CD4-positive, alpha-beta T cell treated with Interleukin-4 for 4 hours (primary cell): ENCODE results near the gene SYT12.
"Not testable (repeated sequence)": the region's sequence is repeated elsewhere in the genome, so short reads cannot be mapped to it uniquely, and the experiment has no call there.

Experiments
- DNase-seq: peaks from one replicate; pipeline ENCODE4 v3.0.0-alpha.2; 2020

SYT12 gene

DNA sequence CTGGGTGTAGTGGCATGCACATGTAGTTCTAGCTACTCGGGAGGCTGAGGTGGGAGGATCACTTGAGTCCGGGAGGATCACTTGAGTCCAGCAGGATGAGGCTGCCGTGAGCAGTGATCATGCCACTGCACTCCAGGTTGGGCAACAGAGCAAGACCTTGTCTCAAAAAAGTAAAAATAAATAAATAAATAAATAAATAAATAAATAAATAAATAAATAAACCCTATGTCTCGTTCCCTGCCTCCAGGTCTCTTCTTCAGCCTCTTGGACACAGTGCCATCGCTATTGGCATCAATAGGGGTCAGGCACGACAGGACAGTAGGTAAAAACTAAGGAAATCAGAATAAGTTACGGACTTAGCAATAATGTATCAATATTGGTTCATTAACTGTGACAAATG lies 23.4 kb upstream of the SYT12 start:
- DNase-seq, result no peak

DNA sequence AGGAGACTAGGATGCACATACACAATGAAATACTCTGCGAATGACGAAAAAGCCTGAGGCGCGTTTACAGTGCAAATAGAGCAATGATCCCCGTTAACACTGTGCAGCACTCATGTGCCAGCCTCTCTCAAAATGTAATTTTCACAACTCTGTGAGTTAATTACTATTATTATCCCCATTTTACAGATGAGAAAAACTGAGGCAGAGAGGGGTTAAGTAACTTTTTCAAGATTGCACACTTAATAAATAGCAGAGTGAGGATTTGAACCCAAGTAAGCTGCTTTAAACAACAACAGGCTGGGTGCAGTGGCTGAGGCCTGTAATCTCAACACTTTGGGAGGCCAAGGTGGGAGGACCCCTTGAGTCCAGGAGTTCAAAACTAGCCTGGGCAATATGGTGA lies 21.6 kb upstream of the SYT12 start:
- DNase-seq, result no peak

DNA sequence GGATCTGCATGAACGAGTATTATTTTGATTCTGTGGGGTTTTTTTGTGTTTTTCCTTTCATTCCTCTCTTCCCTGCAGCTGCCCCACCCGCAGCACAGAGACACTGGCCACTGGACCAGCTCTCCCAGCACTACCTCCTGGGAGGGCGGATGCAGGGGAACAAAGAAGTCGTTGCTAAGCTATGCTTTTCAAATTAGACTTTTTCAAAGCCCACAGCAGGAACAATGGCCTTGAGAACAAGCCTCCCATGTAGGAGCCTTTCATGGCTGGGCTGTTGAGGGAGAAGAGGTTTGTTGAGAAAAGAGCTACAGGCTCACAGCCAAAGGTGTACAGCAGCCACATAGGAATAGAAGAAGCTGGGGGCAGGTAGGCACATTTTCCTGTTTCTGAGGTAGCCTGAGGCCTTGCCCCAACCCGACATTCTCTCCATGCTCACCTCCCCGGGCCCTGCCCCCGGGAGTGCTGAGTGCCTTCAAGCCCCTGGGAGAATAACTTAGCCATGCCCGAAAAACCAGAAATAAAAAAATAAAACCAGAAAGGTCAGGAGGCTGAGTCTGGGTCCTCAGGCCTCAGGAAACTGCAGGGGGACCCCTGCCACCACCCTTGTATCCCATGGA lies 20.5 kb upstream of the SYT12 start:
- no peak for DNase-seq

DNA sequence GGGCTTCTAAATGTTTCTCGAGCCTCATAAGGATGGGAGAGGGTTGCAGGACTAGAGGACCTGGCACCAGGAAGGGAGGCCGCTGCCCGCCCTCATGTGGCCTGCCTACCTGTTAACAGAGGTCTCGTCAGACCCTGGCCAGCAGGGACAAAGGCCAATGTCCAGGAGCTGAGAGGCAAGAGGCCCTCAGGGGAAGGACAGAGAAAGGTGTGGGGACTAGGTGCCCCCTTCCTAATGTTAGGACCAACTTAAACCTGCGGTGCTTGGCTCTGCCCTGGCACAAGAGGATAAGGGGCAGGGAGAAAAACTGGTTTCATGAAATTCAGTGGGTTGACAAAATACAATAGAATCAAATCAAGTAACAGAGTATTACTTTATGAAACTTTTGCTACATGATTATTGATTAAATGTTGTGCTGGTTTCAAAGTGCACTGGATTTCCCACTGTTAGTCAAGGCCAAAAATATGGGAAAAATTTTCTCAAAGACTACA lies 20.0 kb upstream of the SYT12 start:
- no peak for DNase-seq

DNA sequence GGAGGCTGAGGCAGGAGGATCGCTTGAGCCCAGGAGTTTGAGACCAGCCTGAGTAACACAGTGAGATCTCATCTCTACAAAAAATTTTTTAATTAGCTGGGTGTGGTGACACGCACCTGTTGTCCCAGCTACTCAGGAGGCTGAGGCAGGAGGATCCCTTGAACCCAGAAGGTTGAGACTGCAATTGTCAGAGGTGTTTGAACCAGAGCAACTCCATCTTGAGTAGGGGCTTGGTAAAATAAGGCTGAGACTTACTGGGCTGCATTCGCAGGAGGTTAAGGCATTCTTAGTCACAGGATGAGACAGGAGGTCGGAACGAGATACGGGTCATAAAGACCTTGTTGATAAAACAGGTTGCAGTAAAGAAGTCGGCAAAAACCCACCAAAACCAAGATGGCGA lies 17.7 kb upstream of the SYT12 start:
- DNase-seq, result not testable (repeated sequence)

DNA sequence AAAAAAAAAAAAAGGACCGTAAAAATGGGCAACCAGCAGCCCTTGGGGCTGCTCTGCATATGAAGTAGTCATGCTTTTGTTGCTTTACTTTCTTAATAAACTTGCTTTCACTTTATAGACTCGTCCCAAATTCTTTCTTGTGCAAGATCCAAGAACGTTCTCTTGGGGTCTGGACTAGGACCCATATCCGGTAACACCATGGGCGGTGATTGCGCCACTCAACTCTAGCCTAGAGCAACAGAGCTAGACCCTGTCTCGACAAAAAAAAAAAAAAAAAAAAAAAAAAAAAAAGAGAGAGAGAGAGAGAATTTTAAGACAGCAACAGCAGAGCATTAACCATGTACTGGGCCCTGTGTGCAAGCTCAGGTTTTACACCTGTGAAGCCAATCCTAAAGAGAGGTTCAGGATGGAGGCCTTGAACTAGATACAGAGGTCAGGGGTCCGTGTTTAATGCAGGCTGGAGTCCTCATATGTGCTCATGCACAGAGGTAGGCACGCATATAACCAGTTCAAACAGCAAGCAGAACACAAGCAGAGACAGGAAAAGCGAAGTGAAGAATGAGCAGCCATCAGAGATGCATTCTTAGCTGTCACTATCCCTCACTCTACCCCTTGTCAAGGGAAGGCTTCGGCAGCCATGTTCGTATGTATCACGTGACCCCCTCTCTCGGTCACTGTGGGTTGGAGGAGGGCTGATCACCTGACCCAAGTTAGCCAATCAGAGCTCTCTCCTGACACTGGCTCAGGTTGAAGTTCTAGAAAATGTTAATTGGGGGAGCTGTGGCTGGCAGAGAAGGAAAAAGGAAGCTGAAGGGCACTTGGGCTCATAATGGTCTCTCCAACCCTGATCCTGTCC lies 16.7 kb upstream of the SYT12 start:
- no peak for DNase-seq

DNA sequence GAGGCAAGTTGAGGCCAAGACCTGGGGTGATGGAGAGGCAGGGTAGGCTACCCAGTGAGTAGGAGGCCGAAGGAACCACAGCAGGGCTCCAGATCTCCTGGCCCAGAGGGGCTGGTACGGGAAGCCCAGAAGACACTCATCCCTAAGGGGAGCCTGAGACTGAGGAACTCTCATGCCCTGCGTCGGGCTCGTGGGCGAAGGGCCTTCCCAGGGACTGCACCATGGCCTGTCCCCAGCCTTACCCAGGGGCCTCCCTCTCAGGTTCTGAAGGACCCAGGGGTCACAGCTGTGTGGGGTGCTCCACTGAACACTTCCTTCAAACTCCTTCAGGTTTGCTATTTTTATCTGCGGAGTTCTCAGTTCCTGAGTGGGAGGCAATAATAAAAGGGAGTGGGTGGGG lies 15.8 kb upstream of the SYT12 start:
- no peak for DNase-seq

DNA sequence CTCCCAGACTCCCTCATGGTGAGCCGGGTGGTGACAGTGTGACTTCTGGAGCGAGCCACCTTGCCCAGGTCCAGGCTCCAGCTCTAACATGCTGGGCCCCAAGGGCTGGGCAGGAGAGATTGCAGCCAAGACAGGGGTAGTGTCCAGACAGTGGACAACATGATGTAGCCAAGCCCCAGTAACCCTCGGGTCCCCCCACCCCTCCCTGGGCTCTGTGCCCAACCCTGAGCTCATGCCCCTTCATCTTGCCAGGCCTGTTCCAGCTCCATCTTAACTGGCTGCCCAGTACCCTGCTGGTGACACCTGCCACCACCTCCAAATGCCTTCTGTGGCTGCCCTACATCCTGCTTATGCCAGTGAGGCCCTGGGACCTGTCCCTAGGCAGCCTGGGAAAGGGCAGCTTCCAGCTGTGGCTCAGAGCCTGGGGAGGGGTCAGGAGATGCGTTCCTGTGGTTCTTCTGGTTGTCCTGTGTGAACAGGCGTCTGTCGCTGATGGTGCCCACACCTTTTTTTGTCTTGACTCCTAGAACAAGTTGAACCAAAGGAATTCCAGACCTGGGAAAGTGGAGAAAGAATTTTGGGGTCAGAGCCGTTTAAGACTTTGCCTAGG lies 12.5 kb upstream of the SYT12 start:
- no peak for DNase-seq

DNA sequence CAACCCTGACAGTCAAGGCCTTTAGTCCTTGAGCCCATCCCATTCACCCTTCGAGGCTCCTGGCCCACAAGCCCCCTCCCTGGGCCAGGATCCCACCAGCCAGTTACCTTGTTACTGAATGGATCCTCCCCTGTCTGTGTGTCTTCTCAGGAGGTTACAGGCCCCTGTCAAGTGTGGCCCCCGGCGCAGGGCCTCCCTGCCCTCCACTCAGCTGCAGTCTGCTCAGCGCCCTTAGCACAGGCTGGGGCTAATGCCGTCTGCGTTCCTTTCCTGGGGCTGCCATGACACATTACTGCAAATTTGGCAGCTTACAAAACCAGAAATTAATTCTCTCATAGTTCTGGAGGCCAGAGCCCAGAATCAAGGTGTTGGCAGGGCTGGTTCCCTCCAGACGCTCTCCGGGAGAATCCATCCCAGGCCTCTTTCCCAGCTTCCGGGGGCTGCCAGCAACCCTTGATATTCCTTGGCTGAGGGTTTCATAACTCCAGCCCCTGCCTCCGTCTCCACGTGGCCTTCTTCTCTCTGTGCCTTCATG lies 9.4 kb upstream of the SYT12 start:
- no peak for DNase-seq

DNA sequence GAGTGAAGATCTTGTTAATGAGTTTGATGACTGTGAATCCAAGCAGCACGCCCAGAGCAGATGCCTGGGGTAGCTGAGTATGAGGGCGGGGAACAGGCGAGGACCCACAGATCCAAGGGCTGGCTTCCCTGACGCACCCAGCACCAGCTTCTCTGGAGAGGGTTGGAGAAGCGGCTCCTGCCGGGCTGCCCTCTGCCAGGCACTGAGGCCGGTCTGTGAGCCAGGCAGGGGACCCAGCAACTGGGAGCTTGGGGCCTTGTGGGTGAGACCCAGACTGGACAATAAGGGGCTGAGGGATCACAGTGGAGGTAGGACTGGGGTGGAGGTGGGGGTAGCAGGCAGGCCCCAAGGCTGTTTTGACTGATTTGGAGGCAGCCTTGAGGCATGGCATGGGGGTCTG lies 8.6 kb upstream of the SYT12 start:
- DNase-seq, result no peak

DNA sequence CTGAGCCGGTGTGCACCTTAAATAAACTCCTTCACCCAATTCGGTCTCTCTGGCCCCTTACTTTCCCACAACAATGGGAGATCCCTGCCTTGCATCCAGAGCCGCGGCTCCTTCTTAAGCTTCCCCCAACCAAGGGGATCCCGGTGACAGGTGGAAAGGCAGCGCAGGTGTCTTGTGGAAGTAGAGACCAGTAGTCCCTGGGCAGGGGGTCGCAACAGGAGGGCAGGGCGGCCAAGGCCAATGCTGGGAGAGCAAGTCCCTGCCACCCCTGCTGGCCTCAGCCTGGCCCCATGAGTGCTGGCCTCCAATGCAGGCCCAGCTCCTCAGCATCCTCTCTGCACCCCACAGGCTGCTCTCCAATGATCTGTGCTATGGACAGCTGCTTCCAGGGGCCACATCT lies 7.9 kb upstream of the SYT12 start:
- DNase-seq, result no peak

DNA sequence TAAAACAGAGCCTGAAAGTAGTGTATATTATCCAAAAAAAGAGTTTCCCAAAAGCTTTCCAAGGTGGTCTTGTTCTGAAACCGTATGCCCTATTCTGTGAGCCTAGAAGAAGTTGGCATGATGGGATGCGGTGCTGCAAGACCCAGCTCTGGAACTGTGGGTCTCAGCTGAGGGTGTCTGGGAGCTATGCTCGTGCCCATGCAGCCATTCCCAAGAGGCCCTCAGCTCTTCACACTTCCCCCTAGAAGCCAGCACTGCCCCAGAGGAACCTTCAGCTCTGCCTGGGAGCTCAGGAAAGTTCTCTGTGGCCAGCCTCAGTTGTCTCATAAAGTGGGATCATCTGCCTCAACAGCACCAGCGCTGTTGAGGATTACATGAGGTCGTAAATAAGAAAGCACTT lies 6.4 kb upstream of the SYT12 start:
- DNase-seq, result no peak

DNA sequence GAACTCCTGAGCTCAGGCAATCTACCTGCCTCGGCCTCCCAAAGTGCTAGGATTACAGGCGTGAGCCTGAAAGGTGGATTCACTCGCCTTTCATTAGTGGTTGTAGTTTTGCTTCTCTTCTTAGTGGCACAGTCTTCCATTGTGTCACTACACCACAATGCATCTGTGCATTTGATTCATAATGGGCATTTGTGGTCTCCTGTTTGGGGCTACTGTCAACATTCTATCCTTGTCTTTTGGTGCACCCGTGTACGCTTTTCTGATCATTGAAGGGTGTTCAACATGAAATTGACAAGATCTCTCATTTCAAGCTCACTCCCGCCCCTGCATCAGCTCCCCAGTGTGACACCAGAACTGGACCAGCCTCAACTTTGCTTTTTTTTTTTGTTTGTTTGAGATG lies 2.0 kb upstream of the SYT12 start:
- DNase-seq, result no peak

DNA sequence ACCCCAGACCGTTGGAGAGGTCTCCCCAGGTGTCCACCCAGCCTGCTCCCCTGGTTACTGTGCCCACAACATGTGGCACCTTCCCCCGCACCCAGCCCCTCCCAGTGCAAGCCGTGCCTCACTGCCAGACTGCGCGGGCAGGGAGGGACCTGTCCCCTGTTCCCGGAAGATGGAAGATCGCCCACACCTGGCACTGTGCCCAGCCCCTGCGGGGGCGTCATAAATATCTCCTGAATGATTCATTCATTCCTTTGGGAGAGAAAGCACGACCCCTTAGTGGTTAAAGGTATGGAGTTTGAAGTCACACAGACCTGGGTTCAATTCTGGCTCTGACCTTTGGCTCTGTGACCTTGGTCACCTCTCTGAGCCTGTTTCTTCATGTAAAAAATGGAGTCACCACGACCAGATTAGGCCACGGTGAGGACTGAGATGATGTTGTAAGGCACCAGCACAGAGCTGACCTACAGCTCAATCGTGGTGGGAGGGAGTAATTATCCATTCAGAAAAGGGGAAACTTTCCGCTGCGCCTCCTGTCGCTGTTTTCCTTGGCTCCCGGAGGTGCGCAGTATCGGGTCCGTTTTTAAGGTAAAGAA lies 497 bp upstream of the SYT12 start:
- no peak for DNase-seq

DNA sequence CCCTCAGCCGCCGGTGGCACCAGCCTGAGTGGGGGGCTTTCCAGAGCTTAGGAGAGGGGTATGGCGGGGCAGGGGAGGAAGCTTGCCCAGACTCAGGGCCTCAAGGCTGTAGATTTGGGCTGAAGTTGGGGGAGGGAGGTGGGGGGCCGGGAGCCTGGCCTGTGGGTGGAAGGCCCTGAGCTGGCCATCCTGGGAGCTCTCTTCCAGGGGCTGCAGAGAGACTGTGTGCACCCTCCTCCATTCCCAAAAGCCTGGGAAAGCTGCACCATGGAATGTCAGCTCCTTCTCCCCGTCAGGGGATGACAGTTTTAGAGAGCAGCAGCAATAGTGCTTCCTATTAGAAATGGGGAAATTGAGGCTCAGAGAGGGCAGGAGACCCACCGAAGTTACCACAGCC lies 1.0 kb downstream of the SYT12 start:
- no peak for DNase-seq

DNA sequence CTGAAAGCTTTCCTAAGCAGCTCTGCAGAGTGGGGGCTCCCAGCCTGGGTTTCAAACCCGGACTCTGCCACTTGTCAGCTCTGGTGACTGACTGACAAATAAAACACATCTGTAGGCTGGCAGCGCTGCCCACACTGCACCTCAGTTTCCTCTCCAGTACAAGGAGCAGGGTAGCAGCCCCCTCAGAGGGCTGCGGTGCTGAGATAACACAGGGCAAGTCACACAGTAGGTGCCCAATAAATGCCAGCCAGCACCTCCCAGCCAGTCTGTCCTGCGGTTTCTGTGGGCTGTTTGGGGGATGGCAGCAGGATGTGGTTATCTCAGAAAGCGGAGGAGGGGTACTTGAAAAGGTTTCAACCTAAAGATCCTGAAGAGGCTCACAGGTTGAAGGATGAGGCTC lies 1.5 kb downstream of the SYT12 start:
- DNase-seq, result peak; percentile 51

DNA sequence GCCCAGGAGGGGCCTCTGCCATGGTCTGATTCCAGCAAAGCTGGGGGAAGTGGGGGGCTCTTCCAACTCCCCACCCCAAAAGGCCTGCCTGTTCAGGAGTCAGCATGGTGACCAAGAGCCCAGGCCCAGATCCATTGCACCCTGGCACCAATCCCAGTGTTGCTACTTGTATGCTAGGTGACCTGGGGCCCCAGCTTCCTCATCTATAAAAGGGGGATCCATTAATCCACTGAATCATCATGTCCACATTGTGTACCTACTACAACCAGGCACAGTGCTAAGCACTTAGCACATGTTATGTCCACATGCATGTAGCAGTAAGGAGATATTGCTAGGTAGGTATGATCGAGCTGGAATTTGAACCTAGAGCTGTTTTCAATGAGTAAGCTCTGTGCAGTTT lies 2.0 kb downstream of the SYT12 start:
- DNase-seq, result no peak

DNA sequence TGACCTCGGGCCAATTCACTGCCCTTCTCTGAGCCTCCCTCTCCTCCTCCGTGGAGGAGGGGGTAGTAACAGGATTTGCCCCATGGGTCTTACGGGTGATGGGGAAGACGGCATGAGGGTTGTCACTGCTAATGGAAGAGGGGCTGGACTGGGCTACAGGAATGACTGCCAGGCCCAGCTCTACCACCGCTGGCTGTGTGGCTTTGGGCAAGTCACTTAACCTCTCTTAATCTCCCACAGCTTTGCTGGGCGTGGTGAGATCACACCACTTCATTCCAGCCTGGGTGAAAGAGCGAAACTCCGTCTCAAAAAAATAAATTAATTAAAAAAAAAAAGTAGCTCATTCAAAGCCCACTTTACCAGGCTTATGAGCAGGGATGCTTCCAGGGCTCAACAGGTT lies 2.8 kb downstream of the SYT12 start:
- no peak for DNase-seq

DNA sequence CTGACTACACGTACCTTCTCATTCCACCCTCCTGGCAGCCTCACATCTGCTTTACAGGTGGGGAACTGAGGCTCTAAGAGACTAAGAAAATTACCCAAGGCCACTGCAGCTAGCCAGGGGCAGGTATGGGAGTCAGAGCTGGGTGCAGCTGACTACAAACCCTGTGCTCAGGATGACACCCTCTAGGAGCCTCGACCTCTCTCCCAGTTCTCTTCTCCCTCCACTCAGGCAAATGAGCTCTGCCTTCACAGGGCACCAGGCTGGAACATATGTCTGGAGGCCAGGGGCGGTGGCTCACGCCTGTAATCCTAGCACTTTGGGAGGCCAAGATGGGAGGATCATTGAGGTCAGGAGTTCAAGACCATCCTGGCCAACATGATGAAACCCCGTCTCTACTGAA lies 4.0 kb downstream of the SYT12 start:
- DNase-seq, result no peak

DNA sequence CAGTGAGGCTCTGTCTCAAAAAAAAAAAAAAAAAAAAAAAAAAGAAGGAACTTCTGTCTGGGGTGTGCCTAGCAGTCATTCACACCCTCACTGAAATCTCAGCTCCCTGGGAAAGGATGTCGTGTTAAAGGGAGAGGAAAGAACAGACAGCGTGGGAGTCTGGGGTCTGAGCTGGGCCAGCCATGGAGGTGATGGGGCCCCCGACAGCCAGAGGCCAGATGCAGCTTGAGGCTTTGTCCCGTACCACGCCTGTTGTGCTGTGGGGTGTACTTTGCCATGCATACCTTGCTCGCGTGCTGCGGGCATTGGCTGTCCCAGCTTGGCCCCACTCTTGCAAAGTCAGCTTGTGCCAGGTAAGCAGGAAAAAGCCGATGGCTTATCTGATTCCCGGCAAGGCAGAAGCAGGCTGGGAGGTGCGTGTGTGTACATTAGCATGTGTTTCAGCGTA lies 4.6 kb downstream of the SYT12 start:
- DNase-seq, result no peak

DNA sequence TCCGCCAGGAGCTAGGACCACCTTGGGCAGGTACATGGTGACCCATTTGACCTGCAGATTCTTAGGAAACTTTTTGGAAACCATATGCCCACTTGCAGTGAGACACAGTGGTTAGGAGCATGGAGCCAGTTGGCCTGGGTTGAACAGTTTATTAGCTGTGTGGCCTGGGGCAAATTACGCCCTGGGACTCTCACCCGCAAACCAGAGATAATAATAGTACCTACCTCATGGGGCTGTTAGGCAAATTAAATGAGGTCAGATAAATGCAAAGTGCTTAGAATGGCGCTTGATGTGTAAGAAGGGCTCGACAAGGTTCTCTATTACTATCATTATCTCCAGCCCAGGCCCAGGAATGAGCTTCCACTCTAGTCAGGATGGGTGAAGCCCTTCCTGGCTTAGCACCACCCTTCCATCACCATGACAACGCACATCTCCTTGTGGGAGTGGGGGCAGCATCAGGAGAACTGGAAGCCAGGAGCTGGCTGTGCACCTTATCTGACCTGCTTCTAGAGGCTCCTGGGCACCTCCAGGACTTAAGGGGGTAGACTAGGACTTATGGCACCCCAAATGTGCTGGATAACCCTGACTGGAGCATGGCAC lies 5.1 kb downstream of the SYT12 start:
- DNase-seq, result no peak

DNA sequence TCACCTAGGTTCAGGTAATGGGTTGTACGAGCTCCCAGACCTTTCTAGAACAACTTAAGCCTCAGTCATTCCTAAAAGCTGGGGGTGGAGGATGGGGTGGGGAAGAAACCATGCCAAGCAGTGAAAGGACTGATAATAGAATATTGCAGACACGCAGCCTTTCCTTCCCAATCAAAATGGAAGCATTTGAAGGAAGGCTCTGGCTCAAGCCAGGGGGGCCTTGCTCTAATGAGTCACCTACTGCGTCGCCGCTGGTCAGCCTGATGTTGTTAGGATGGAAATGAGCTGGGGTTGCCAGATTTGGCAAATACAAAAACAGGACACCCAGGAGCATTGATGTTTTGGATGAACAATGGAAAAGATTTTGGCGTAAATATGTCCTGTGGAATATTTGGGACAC lies 6.2 kb downstream of the SYT12 start:
- DNase-seq, result no peak

DNA sequence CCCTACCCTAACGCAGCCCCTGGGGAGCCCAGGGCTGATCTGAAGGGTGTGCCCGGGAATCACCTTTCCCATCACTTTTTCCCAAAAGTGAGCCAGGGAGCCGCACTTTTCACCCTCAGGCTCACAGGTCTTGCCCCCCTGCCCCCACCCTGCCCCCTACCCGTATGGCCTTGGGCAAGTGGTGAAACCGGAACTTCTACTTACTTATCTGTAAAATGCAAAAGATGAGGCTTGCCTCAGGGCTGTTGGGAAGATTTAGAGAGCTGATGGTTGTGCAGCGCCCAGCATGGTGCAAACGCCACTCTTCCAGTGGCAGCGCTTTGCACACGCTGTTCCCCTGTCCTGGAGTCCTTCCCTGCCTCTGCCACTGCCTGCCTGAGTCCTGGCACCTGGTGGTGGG lies 8.0 kb downstream of the SYT12 start:
- no peak for DNase-seq
